GM12878 (cell line): Measurements from ENCODE around the gene HNRNPA1. TPM values are rescaled to one million over a fixed set of nuclear protein-coding genes. Genes with fewer than 3 reads are reported as not detected.

Experiments used
- ATAC-seq: fragments of 200-7000 bp; cut with Tn5 transposase; 3 replicates; pipeline ENCODE4 v1.9.1; 2020; ENCODE audit warnings: mild to moderate bottlenecking, moderate library complexity
- BruUV-seq: library from RNA; stranded (reverse); fragments of 400-500 nt; replicated peaks from 2 replicates; lab custom pipeline; 2021; lab: Mats Ljungman, UMichigan
- CTCF ChIA-PET: fragments of 300-600 bp; sonication (Branson Sonifier 250); formaldehyde crosslinking; extraction: SDS; loops from one replicate; lab custom pipeline; 2021; ENCODE audit warnings: inconsistent platforms; lab: Yijun Ruan, JAX
- POLR2A ChIA-PET: fragments of 350-600 bp; formaldehyde crosslinking; extraction: SDS; loops from one replicate; lab custom pipeline; 2021; ENCODE audit warnings: inconsistent platforms; lab: Charles Lee
- RAD21 ChIA-PET: fragments of 300-600 bp; sonication (Branson Sonifier 250); formaldehyde crosslinking; loops from one replicate; lab custom pipeline; 2023; ENCODE audit warnings: antibody characterized with exemption; ENCODE audit not compliant: unreplicated experiment; lab: Charles Lee
- SMC1A ChIA-PET: fragments of 300-600 bp; sonication (Branson Sonifier 250); formaldehyde crosslinking; loops from one replicate; lab custom pipeline; 2023; ENCODE audit not compliant: unreplicated experiment, uncharacterized antibody; lab: Charles Lee
- DNase-seq: peaks from one replicate; pipeline ENCODE4 v3.0.0-alpha.2; 2011; ENCODE audit warnings: low read depth, low spot score
- FAIRE-seq: peaks from 3 replicates; lab custom pipeline; 2011; peaks lifted over from hg19 to GRCh38; lab: Jason Lieb, UNC
- H2AFZ ChIP-seq: 2 replicates; pipeline ENCODE4 v1.6.0; 2011; ENCODE audit warnings: low read depth, low read length, control low read depth; ENCODE audit not compliant: control insufficient read depth
- H3K27ac ChIP-seq: 2 replicates; pipeline ENCODE4 v1.5.1; 2011; ENCODE audit warnings: control low read depth; ENCODE audit not compliant: control insufficient read depth, insufficient read depth
- H3K27me3 ChIP-seq, 2 experiments: replicated peaks in 1 of 2; 2 replicates each; pipeline versions ENCODE4 v1.6.0 to v1.6.1; 2011; ENCODE audit warnings: low read length in 1 of 2; ENCODE audit not compliant: control insufficient read depth in 2 of 2, insufficient read depth in 2 of 2
- H3K36me3 ChIP-seq, 2 experiments: 2 replicates each; pipeline ENCODE4 v1.5.1; 2011; ENCODE audit warnings: low read length in 1 of 2; ENCODE audit not compliant: control insufficient read depth in 2 of 2, insufficient read depth in 2 of 2
- H3K4me1 ChIP-seq: 2 replicates; pipeline ENCODE4 v1.6.1; 2011; ENCODE audit warnings: mild to moderate bottlenecking, low read length, moderate library complexity, mixed read lengths; ENCODE audit not compliant: control insufficient read depth, insufficient read depth
- H3K4me2 ChIP-seq: 2 replicates; pipeline ENCODE4 v1.6.0; 2011; ENCODE audit warnings: control low read depth; ENCODE audit not compliant: control insufficient read depth, insufficient read depth
- H3K4me3 ChIP-seq: fragments of 200-600 bp; sonication (generic); 2 replicates; pipeline ENCODE4 v1.5.1; 2016
- H3K79me2 ChIP-seq: 2 replicates; pipeline ENCODE4 v1.6.0; 2011; ENCODE audit warnings: low read length; ENCODE audit not compliant: control insufficient read depth, insufficient read depth
- H3K9ac ChIP-seq: 2 replicates; pipeline ENCODE4 v1.8.0; 2011; ENCODE audit warnings: low read length, control low read depth, mixed read lengths; ENCODE audit not compliant: control insufficient read depth, insufficient read depth
- H3K9me3 ChIP-seq: replicated peaks from 3 replicates; pipeline ENCODE4 v1.5.1; 2011; ENCODE audit warnings: mild to moderate bottlenecking, low read length; ENCODE audit not compliant: control insufficient read depth, insufficient read depth
- H4K20me1 ChIP-seq: 2 replicates; pipeline ENCODE4 v1.6.0; 2011; ENCODE audit not compliant: control insufficient read depth, insufficient read depth
- CEBPB ChIP-seq, 2 experiments: fragments of 150-350 bp in 1 of 2; IDR thresholded peaks; 2 replicates each; pipeline ENCODE4 v1.6.1; 2012 to 2014; ENCODE audit warnings: low read depth in 2 of 2, low read length in 2 of 2, borderline replicate concordance in 1 of 2, inconsistent platforms in 1 of 2
- NFYB ChIP-seq: IDR thresholded peaks from 2 replicates; pipeline ENCODE4 v1.6.1; 2011; ENCODE audit warnings: low read depth, mild to moderate bottlenecking, low read length, improper control_type of control experiment, moderate library complexity; ENCODE audit not compliant: insufficient read depth
- PAX8 ChIP-seq: fragments of 450-650 bp; IDR thresholded peaks from 2 replicates; pipeline ENCODE4 v1.6.1; 2017; ENCODE audit warnings: mild to moderate bottlenecking, moderate library complexity
- POLR2AphosphoS2 ChIP-seq: IDR thresholded peaks from 2 replicates; pipeline ENCODE4 v1.6.1; 2011; ENCODE audit warnings: low read depth, mild to moderate bottlenecking, low read length, improper control_type of control experiment, moderate library complexity
- RCOR1 ChIP-seq: conservative IDR thresholded peaks from 2 replicates; pipeline ENCODE4 v1.6.1; 2012; ENCODE audit warnings: low read depth, low read length, improper control_type of control experiment
- SMAD1 ChIP-seq: fragments of 450-650 bp; IDR thresholded peaks from 2 replicates; pipeline ENCODE4 v1.6.1; 2018; ENCODE audit warnings: mild to moderate bottlenecking, low read depth; ENCODE audit not compliant: partially characterized antibody
- SREBF1 ChIP-seq: IDR thresholded peaks from 2 replicates; pipeline ENCODE4 v1.6.1; 2012; ENCODE audit warnings: mild to moderate bottlenecking, low read length
- ZNF622 ChIP-seq: fragments of 450-650 bp; IDR thresholded peaks from 2 replicates; pipeline ENCODE4 v1.6.1; 2017; ENCODE audit warnings: mild to moderate bottlenecking, inconsistent platforms
- WGBS: methylation state at CpG from one replicate; pipeline ENCODE4 v1.1.6; 2016; ENCODE audit warnings: low lambda C conversion rate; ENCODE audit not compliant: insufficient replicate concordance, insufficient coverage; ENCODE audit errors: missing lambda C conversion rate; 5-methylcytosine and 5-hydroxymethylcytosine counted together
- in situ Hi-C: fragments of 300-500 bp; cut with MboI; formaldehyde crosslinking; loops from 9 replicates; pipeline ENCODE4 v1.14.3; 2018; ENCODE audit warnings: mixed read lengths
- intact Hi-C: fragments of 100-400 bp; cut with micrococcal nuclease; formaldehyde crosslinking; loops from one replicate; pipeline ENCODE4 v1.14.2; 2022; ENCODE audit not compliant: unreplicated experiment
- polyA plus RNA-seq, 11 experiments: library from polyadenylated mRNA; depleted of rRNA in 4 of 11; unstranded in 6 of 11; stranded (reverse) in 5 of 11; fragments of >200 nt; fragmentation: Nextera tagmentation in 4 of 11; fragmentation: Illumina TruSeq in 1 of 11; extraction: Ambion mirVana in 4 of 11; extraction: Trizol in 1 of 11; gene quantifications; 1 replicate in 1 of 11; 2 replicates in 10 of 11; pipeline versions ENCODE4 v1.2.1 to v1.2.3, GENCODE V29; 2011 to 2016; ENCODE audit warnings: inconsistent platforms in 2 of 11, missing spikeins in 2 of 11, low read depth in 1 of 11
- total RNA-seq, 4 experiments: library from RNA; depleted of rRNA in 3 of 4; stranded (reverse); fragments of >200 nt in 3 of 4; fragmentation: Illumina TruSeq in 1 of 4; extraction: Trizol in 1 of 4; gene quantifications; 2 replicates each; pipeline versions ENCODE4 v1.2.1 to v1.2.3, GENCODE V29; 2013 to 2021
- TF ChIP-seq, protein P1 (sequence below): IDR thresholded peaks from 2 replicates; pipeline ENCODE4 v1.6.1; 2011; ENCODE audit warnings: borderline replicate concordance, low read depth, mild to moderate bottlenecking, moderate library complexity, mixed read lengths, low read length; ENCODE audit not compliant: insufficient read depth; ENCODE audit errors: extremely low read length
- TF ChIP-seq, protein P2 (sequence below): IDR thresholded peaks from 2 replicates; pipeline ENCODE4 v1.6.1; 2012; ENCODE audit warnings: mild to moderate bottlenecking, low read depth, low read length
- TF ChIP-seq, protein P3 (sequence below): fragments of 450-650 bp; IDR thresholded peaks from 2 replicates; pipeline ENCODE4 v1.6.1; 2017; ENCODE audit warnings: borderline replicate concordance
- TF ChIP-seq, protein P4 (sequence below): IDR thresholded peaks from 2 replicates; pipeline ENCODE4 v1.6.1; 2011; ENCODE audit warnings: borderline replicate concordance, low read depth, mild to moderate bottlenecking, moderate library complexity, low read length; ENCODE audit not compliant: insufficient read depth, poor library complexity, severe bottlenecking

HNRNPA1 gene
- total and polyA plus RNA-seq, 10 of the 15 experiments (the other 5 are each of a cell fraction or from before 2014, with no cell fraction given), result 630 to 2,342 (median 1,407) TPM

DNA sequence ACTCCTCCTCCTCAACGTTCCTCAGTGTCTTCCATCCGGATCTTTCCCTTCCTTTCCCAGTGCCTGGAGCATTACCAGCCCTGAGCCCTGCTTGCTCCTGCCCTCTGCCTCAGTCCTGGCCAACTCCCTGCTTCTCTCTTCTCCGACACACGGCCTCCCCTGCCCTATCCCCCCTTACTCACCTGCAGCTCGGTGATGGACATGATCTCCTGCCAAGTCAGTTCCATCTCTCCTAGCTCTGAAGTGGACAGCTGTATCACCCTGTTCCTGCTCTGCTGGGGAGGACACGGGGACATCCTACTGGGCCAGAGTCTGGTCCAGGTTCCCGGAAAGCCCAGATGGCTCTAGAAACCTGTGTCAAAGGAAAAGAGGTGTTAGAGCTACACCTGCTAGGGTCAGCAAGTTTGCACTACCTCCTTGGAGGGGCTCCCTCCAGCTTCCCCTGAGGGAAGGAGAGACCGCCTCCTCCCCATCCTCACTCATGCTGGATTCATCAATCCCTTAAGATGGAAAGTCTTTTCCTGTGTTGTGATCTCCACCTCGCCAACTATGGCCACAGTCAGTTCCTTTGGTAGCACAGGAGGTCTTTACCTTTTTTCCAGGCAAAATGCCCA is 14.5 kb downstream of the HNRNPA1 start (continued):
- TF ChIP-seq, protein P1, sequence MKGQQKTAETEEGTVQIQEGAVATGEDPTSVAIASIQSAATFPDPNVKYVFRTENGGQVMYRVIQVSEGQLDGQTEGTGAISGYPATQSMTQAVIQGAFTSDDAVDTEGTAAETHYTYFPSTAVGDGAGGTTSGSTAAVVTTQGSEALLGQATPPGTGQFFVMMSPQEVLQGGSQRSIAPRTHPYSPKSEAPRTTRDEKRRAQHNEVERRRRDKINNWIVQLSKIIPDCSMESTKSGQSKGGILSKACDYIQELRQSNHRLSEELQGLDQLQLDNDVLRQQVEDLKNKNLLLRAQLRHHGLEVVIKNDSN, result no peak

DNA sequence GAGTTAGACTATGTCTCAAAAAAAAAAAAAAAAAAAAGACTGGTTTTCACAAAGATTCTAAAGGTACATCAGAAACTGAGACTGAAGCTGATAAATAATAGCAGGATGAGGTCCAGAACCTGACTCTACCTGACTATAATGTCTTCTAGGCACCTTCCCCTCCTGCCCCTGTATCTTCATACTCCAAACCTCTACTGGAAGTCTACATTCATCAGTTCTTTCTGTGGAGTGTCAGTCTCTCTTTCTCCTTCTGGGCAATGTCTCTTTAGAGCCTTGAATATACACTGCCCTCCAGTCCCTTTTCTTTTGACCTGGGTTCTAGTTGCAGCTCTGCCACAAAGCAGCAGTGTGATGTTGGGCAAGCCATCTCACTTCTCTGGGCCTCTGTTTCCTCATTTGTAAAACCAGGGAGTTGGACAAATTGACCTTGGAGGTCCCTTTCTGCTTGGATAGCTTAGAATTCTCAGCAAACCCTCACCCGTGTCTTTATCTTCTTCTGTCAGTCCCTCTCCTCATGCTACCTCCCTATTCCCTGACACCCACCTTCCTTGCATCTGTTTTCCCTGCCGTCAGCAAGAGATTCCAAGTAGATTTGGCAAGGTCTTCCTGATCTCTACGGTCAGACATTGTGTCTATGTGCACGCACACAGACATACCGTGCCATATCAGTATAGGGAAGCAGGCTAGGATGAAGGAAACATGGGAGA is 16.0 kb downstream of the HNRNPA1 start:
- 0 out of 2 replicates have a peak, but pooled peaks cover 3% of the 10 kb centered on the region for H3K4me1 ChIP-seq
- peaks cover 12 to 18% of the 10 kb centered on the region in 2 experiments for H3K27me3 ChIP-seq
- H3K79me2 ChIP-seq, result no peaks in the 10 kb centered on the region
- no peak for DNase-seq
- ChIA-PET CTCF (interaction anchor here (1.0 to 9.5 kb wide), 9 partner anchors 16 to 84 kb away, joined by 3 to 116 read pairs (median 29); partner anchors contain the start of genes CBX5, COPZ1 and HNRNPA1), SMC1A (interaction anchor here (0.8 to 2.0 kb wide), 8 partner anchors 10 to 84 kb away, joined by 3 to 8 read pairs (median 4); no protein-coding TSS in a partner anchor), RAD21 (interaction anchor here (0.7 to 3.1 kb wide), 3 partner anchors 28 to 137 kb away, joined by 3 to 14 read pairs (median 4); partner anchors contain the start of gene COPZ1), POLR2A (interaction anchor here (0.6 to 1.3 kb wide), 3 partner anchors 10 to 711 kb away, joined by 3 to 4 read pairs (median 3); no protein-coding TSS in a partner anchor)
- H2AFZ ChIP-seq, result no peak overlapping the region
- ATAC-seq, result no peak
- WGBS, result 50% methylated on average over 5 of the region's 5 CpGs
- intact Hi-C loops, result no loop called here
- H3K4me3 ChIP-seq, result no peak overlapping the region
- no TSS peak for BruUV-seq
- H3K36me3 ChIP-seq, result no peaks in the 10 kb centered on the region
- no peak overlapping the region for H3K4me2 ChIP-seq
- H3K9ac ChIP-seq, result no peak overlapping the region
- no peak overlapping the region for H3K27ac ChIP-seq
- no peak for FAIRE-seq
- in situ Hi-C loops, result loop anchor here (5.0 kb wide), 1 partner anchor 66 kb away; the partner anchor contains the start of gene GPR84
- H4K20me1 ChIP-seq, result no peaks in the 10 kb centered on the region
- no peaks in the 10 kb centered on the region for H3K9me3 ChIP-seq
- TF ChIP-seq RCOR1 (no peak), ZNF622 (no peak), SMAD1 (no peak), SREBF1 (no peak), CEBPB (IDR thresholded peaks at IDR 0.05; ENCODE audit: borderline replicate concordance in 1 of 2, low read depth in 2 of 2, low read length in 2 of 2) (no peak), NFYB (no peak), PAX8 (no peak), POLR2AphosphoS2 (no peak)
- TF ChIP-seq, protein P2, sequence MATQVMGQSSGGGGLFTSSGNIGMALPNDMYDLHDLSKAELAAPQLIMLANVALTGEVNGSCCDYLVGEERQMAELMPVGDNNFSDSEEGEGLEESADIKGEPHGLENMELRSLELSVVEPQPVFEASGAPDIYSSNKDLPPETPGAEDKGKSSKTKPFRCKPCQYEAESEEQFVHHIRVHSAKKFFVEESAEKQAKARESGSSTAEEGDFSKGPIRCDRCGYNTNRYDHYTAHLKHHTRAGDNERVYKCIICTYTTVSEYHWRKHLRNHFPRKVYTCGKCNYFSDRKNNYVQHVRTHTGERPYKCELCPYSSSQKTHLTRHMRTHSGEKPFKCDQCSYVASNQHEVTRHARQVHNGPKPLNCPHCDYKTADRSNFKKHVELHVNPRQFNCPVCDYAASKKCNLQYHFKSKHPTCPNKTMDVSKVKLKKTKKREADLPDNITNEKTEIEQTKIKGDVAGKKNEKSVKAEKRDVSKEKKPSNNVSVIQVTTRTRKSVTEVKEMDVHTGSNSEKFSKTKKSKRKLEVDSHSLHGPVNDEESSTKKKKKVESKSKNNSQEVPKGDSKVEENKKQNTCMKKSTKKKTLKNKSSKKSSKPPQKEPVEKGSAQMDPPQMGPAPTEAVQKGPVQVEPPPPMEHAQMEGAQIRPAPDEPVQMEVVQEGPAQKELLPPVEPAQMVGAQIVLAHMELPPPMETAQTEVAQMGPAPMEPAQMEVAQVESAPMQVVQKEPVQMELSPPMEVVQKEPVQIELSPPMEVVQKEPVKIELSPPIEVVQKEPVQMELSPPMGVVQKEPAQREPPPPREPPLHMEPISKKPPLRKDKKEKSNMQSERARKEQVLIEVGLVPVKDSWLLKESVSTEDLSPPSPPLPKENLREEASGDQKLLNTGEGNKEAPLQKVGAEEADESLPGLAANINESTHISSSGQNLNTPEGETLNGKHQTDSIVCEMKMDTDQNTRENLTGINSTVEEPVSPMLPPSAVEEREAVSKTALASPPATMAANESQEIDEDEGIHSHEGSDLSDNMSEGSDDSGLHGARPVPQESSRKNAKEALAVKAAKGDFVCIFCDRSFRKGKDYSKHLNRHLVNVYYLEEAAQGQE, result no peak
- TF ChIP-seq, protein P3, sequence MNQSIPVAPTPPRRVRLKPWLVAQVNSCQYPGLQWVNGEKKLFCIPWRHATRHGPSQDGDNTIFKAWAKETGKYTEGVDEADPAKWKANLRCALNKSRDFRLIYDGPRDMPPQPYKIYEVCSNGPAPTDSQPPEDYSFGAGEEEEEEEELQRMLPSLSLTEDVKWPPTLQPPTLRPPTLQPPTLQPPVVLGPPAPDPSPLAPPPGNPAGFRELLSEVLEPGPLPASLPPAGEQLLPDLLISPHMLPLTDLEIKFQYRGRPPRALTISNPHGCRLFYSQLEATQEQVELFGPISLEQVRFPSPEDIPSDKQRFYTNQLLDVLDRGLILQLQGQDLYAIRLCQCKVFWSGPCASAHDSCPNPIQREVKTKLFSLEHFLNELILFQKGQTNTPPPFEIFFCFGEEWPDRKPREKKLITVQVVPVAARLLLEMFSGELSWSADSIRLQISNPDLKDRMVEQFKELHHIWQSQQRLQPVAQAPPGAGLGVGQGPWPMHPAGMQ, result no peak
- TF ChIP-seq, protein P4, sequence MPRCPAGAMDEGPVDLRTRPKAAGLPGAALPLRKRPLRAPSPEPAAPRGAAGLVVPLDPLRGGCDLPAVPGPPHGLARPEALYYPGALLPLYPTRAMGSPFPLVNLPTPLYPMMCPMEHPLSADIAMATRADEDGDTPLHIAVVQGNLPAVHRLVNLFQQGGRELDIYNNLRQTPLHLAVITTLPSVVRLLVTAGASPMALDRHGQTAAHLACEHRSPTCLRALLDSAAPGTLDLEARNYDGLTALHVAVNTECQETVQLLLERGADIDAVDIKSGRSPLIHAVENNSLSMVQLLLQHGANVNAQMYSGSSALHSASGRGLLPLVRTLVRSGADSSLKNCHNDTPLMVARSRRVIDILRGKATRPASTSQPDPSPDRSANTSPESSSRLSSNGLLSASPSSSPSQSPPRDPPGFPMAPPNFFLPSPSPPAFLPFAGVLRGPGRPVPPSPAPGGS, result no peak
